Kidney tubule cell (primary cell): Measurements from ENCODE around the gene NEU2.
"Not testable (repeated sequence)": the region's sequence is repeated elsewhere in the genome, so short reads cannot be mapped to it uniquely, and the experiment has no call there.

Source experiments
- DNase-seq: peaks from one replicate; pipeline ENCODE4 v3.0.0-alpha.2; 2018; ENCODE audit warnings: low spot score

Gene NEU2

DNA sequence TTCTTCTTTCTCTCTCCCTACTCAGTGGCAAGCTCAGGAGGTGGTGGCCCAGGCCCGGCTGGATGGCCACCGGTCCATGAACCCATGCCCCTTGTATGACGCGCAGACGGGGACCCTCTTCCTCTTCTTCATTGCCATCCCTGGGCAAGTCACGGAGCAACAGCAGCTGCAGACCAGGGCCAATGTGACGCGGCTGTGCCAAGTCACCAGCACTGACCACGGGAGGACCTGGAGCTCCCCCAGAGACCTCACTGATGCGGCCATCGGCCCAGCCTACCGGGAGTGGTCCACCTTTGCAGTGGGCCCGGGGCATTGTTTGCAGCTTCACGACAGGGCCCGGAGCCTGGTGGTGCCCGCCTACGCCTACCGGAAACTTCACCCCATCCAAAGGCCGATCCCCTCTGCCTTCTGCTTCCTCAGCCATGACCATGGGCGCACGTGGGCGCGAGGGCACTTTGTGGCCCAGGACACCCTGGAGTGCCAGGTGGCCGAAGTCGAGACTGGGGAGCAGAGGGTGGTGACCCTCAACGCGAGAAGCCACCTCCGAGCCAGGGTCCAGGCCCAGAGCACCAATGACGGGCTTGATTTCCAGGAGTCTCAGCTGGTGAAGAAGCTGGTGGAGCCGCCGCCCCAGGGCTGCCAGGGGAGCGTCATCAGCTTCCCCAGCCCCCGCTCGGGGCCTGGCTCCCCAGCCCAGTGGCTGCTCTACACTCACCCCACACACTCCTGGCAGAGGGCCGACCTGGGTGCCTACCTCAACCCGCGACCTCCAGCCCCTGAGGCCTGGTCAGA lies 1.8 kb downstream of the NEU2 start:
- DNase-seq, result no peak

GRCh38 chr2:233035426-233036161 lies 3.1 kb downstream of the NEU2 start:
- no peak for DNase-seq

DNA sequence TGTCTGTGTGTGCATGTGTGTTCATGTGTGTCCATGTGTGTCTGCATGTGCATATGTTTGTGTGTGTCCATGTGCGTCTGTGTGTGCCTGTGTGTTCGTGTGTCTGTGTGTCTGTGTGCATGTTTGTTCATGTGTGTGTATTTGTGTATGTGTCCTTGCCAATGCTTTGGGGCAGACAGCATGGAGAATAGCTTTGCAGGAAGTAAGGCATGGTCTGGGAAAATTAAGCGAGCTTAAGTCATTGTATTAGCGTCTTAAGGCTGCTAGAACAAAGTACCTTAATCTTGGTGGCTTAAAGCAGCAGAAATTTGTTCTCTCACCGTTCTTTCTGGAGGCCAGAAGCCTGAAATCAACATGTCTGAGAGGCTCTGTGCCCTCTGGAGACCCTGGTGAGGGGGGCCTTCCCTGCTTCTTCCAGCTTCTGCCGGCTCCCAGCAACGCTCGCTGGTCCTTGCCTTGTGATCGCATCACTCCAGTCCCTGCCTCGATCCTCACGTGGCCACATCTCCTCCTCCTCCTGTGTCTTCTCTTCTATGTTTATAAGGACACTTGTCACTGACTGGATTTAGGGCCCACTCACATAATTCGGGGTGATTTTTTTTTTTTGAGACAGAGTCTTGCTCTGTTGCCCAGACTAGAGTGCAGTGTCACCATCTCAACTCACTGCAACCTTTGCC lies 3.8 kb downstream of the NEU2 start:
- no peak for DNase-seq

DNA sequence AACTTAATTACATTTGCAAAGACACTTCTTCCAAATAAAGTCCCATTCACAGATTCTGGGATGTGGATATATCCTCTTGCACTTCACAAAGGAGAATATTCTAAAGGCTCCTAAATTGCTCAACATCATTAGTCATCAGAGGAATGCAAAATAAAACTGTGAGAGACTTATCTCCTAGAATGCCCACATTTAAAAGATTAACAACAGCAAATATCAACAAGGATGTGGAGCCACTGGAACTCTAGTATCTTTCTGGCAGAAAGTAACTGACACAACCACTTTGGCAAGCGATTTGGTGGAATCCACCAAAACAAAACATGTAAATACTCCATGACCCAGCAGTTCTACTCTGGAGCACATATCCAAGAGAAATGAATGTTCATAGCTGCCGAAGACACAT lies 4.6 kb downstream of the NEU2 start:
- DNase-seq, result no peak

DNA sequence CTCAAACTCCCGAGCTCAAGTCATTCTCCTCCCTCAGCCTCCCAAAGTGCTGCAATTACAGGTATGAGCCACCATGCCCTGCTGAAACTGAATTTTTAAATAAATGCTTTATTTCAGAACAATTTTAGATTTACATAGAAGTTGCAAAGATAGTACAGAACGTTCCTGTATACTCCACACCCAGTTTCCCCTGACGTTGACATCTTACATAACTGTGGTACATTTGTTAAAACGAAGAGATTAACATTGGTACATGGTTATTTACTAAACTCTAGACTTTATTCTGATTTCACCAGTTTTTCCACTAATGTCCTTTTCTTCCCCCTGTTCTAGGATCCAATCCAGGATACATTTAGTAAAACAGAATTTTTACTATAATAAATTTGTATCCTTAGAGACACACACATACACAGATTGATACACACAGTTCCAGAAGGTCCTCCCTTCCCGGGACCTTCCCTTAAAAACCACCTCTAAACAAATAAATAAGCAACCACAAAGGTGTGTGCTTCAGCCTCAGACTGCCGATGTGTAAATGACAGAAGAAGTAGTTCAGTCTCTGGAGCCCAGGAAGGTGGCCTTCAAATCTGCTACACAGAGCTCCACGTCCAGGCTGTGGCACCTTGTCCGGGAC lies 6.9 kb downstream of the NEU2 start:
- no peak for DNase-seq

GRCh38 chr2:233039846-233040530 lies 7.5 kb downstream of the NEU2 start:
- no peak for DNase-seq

DNA sequence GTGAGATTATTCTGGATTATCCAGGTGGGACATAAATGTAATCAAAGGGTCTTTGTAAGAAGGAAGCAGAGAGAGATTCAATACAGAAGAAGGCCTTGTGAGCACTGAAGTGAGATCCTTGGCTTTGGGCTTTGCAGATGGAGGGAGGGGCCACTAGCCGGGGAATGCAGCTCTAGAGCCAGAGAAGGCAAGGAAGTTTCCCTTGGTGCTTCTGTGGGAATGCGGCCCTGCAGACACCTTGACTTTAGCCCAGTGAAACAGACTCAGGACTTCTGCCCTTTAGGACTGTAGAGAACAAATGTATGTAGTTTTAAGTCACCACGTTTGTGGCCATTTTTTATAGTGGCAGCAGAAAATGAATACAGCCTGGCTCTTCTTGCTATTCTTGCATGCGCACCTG lies 8.1 kb downstream of the NEU2 start:
- DNase-seq, result no peak

DNA sequence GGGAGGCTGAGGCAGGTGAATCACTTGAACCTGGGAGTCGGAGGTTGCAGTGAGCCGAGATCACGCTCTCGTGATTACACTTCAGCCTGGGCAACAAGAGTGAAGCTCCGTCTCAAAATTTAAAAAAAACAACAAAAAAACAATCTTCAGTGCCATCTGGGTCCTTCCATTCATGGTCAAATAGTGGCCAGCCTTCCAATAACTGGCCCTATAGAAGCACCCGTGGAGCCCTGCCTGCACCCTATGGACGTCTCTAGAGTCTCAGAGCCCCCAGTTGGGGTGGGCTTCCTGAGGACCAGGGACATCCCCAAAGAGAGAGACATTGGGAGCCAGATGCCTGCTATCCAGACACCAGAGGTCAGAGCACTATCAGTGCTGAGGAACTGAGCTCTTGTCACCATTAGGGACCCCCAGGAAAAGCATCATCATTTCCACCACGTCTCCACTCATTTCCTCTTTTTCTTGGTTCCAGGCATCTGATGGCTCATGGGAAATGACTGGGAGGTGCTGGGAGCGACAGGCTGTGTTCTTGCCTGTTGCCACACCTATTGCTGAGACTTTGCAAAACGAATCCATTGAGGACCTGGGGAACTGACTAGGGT lies 9.4 kb downstream of the NEU2 start:
- no peak for DNase-seq

DNA sequence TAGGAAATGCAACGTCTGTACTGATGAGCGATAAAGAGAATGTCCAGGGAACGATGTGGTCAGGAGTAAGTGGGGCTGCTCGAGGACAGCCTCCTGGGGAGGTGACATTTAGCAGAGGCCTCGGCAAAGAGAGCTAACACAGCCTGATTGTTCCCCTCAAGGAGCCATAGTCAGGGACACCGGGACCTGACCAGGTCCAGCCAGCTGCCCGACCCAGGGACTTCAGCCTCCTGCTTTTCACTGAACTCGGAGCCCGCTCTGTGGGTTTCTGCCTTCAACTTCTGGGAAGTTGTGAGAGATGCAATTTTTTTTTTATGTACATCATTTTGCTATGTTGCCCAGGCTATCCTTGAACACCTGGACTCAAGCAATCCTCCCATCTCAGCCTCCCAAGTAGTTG lies 10.1 kb downstream of the NEU2 start:
- no peak for DNase-seq

DNA sequence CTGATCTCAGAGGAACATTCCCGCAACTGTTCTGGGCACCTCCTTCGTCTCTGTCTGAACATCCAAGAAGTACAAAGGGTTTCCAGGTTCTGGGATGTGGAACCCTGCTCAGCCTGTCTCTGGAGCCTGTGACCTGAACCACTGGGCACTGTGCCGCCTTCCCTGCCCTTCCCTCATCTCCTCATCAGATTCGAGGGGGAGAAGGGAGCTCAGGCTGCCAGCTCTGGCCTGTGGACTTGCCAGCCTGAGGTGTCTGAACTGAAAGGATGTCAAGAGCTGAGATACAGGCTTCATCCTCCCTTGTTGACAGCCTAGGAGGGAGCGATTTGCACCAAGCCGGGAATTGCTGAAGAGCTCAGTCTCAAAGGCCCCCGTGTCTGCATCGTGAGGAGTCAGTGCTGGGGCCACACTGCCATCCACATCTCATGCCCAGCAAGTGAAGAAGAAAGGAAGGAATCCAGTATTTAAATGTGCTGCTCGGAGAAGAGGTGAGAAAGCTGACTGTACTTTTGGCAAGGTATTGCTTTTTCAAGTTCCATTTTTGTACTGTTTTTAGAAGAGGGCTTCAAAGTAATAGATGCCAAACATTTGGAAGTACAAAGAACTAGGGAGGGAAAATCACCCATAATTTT lies 12.6 kb downstream of the NEU2 start:
- DNase-seq, result no peak

DNA sequence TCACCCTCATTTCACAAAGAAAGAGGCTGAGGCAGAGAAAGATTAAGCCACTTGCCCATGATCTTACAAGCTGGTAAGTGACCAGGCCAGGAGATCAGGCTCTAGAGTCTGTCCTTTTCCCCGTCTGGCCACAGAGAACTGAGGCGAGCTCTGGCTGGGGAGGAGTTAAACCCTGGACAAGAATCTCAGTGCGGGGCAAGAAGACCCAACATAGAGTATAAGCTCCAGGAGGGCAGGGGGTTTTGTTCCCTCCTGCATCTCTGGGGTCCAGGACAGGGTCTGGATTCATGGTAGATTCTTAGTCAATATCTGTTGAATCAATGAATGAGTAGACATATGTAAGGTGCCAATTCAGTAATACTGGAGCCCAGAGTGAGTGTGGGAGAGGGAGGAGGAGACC lies 14.7 kb downstream of the NEU2 start:
- DNase-seq, result no peak

GRCh38 chr2:233047667-233048066 lies 15.2 kb downstream of the NEU2 start:
- no peak for DNase-seq

DNA sequence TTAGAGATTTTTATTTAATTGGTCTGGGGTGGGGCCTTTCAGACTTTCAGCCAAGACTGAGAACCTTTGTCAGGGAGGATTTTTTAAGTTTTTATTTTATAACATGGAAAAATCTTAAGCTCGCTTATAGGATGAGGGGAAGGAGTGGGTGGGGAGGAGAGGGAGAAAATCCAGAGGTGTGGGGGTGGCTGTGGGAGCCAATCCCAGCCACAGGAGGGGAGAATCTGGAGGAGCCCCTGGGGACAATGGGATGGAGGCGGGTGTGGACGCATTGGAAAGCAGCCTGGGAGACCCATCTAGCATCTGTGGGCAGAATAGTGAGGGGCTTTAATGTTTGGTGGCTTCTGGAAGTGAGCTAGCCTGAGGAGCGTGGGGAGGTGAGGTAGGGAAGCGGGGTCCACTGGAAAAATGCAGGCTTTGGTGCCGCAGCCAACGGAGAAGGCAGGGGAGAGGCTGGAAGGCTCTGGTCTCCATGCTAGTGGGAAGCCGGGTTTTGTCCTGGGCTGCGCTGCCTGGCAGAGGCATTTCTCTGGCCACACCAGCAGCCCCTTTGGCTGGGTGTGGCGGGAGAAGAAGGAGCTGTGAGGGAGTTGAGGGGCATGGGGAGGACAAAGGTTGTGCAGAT lies 16.2 kb downstream of the NEU2 start:
- DNase-seq, result no peak

- no peak for DNase-seq
These were observed 16.8 kb downstream of the NEU2 start for GRCh38 chr2:233049194-233049761.

DNA sequence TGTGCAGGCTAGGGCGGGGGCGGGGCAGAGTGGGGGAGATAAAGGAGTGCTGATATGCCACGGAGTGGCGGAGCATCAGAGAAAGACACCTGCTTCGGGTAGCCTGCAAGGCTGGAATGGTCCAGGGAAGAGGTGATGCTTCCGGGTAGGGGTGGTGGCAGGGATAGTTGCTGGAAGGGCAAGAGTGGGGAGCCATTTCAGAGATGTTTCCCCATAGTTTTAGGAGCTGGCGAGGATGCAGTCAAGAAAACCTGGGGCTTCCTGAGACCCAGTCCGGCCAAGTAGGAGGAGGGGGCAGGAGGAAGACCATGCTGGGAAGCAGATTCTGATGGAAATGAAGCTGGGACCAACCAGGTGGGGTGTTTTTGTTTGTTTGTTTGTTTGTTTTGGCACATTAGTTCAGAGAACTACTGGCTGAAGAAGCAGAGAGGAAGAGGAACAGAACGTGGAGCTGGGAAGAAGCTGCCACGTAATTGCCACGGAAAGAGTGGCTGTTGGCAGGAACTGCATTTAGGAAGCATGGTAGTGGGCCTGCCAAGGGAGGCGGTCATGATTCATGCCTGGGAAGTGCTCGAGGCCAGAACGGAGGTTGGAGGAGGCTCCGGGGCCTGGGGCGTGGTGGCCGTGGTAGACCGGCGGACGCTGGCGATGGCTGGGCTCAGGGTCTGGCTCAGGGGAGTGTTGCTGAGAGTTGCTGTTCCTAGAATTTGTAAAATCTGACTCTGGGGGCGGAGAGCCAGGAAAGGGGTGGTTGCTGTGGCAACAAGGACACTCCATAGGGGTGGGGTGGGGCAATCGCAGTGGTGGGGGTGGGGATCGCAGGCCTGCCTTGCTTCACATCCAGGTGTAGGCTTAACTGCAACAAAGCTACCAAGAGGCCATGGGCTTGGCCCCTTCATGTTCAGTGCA lies 19.0 kb downstream of the NEU2 start:
- no peak for DNase-seq

DNA sequence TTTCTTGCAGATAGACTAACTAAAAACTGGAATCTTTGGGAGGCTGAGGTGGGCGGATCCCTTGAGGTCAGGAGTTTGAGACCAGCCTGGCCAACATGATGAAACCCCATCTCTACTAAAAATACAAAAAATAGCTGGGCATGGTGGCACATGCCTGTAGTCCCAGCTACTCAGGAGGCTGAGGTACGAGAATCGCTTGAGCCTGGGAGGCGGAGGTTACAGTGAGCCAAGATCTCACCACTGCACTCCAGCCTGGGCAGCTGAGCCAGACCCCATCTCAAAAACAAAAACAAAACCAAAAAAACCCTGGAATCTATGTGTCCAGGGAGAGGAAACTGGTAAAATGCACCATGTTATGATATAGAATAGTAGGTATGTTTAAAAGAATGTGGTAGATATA lies 20.0 kb downstream of the NEU2 start:
- not testable (repeated sequence) for DNase-seq

DNA sequence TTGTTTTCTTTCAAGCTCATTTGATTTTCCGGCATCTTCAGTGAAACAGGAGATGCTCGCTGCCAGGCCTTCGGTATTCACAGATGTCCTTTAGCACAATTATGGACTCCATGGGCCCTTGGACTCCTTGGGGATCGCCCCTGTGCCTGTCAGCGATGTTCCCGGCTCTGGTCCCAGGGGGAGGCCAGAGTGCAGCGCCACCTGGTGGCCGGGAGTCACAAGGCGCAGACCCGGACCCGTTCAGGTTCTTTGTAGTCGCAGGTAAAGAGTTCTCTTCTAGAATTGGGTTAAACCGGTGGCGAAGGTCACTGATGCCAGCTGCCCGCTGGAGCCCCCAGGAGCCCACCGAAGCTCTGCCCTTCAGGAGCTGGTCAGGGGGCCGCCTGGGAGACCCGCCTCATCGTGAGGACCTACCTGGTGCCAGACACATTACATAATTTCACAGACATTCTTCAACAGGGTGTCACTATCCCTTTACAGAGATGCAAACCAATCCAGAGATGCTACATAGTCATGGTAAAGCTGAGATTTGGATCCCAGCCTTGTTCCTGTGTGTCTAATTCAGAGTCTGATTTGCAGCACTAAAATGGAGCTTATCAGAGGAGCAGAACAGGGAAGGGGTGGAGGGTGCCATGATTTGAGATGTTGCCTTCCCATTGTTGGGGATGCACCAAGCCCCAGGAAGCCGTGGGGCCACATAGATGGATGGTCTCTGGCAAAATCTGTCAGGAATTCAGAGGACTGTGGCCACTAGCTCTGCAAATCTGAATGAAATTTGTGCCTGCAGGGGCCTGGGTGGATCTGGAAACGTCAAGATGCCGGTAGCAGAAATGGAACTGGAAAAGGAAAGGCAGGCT lies 21.7 kb downstream of the NEU2 start:
- peak; percentile 62 for DNase-seq

GRCh38 chr2:233055362-233055761 lies 22.9 kb downstream of the NEU2 start:
- no peak for DNase-seq
